C4-2B (cell line): ENCODE measurements around the gene LRMDA.
"Not testable (repeated sequence)": the region's sequence is repeated elsewhere in the genome, so short reads cannot be mapped to it uniquely, and the experiment has no call there.

ENCODE experiments used
- H3K27ac ChIP-seq: fragments of 450-650 bp; 2 replicates; pipeline ENCODE4 v1.5.1; 2017
- CTCF ChIP-seq: fragments of 450-650 bp; conservative IDR thresholded peaks from 2 replicates; pipeline ENCODE4 v1.5.1; 2017; ENCODE audit warnings: mild to moderate bottlenecking
- ZFX ChIP-seq: fragments of 450-650 bp; IDR thresholded peaks from 2 replicates; pipeline ENCODE4 v1.6.1; 2017

The LRMDA gene

GRCh38 chr10:76523246-76523645, 1091.8 kb downstream of the LRMDA start:
- no peak for TF ChIP-seq CTCF
- no peak for TF ChIP-seq ZFX
- H3K27ac ChIP-seq, result no peak overlapping the region

GRCh38 chr10:76523791-76524351, 1092.4 kb downstream of the LRMDA start:
- TF ChIP-seq ZFX (no peak), CTCF (no peak)
- no peak overlapping the region for H3K27ac ChIP-seq

DNA sequence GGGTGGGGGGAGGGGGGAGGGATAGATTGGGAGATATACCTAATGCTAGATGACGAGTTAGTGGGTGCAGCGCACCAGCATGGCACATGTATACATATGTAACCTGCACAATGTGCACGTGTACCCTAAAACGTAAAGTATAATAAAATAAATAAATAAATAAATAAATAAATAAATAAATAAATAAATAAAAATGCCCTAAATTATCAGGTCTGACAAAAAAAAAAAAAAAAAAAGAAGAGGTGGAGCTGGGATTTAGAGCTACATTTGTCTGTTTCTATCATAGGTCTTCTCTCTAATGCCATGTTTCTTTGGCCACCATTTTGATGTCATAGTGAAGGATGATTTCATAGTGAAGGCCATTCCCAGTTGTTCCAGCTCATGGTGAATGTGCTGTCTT, 1095.4 kb downstream of the LRMDA start:
- H3K27ac ChIP-seq, result not testable (repeated sequence)

- no peak overlapping the region for H3K27ac ChIP-seq
- TF ChIP-seq CTCF (no peak), ZFX (no peak)
Measured at GRCh38 chr10:76540331-76540730, 1108.9 kb downstream of the LRMDA start.

GRCh38 chr10:76540786-76541185, 1109.4 kb downstream of the LRMDA start:
- no peak overlapping the region for H3K27ac ChIP-seq
- TF ChIP-seq ZFX (no peak), CTCF (no peak)

DNA sequence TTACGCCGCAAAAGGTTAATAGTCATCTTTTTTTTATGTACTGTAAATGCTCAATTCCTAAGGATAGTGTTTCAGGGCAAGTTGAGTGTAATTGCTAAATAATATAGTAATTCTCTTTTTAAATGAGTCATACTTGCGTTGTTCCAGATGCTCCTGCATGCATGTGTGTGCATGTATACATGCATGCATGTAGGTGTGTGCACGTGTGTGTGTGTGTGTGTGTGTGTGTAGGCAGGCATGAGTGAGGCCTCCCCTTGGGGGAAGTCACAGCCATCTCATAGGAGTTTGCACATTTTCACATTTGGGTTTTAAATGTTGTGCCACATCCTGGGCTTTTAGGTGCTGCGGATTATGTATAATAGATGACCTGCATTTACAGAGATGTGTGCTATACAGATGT, 1110.4 kb downstream of the LRMDA start:
- TF ChIP-seq ZFX (no peak), CTCF (no peak)
- no peak overlapping the region for H3K27ac ChIP-seq

- no peak overlapping the region for H3K27ac ChIP-seq
- no peak for TF ChIP-seq CTCF
- no peak for TF ChIP-seq ZFX
Measured at GRCh38 chr10:76542307-76542930, 1111.0 kb downstream of the LRMDA start.

DNA sequence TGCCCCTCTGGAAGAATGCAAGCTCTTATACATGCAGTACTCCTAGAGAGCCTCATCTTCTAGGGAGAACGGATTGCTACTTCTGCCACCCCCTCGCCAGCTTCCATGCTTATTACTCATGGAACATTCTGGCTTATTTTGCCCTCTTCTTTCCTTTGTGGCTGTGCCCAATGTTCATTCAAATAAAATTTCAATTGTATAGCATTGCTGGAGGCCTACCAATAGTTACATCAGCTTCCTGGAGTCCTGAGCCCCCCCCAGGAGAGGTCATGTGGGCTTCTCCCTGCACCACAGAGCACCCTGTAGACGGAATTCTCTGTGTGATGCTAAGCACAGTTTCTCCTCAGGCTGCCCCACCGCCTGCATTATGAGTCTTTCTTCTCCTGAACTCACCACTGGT, 1112.2 kb downstream of the LRMDA start:
- TF ChIP-seq ZFX, result no peak
- no peak for TF ChIP-seq CTCF
- no peak overlapping the region for H3K27ac ChIP-seq
